NCI-H2081 (cell line): ENCODE data around the gene IL17F.

ENCODE experiments used
- DNase-seq, 2 experiments: peaks; one replicate each; lab custom pipeline; 2025; lab: John Stamatoyannopoulos, UW

IL17F gene

GRCh38 chr6:52190409-52190808 is 53.9 kb downstream of the IL17F start:
- DNase-seq: no peak

- DNase-seq: no peak
Observed at GRCh38 chr6:52189974-52190373, 54.3 kb downstream of the IL17F start.

- no peak for DNase-seq
Observed at GRCh38 chr6:52187098-52187497, 57.2 kb downstream of the IL17F start.
